Activated gamma-delta T cell treated with anti-CD3 and anti-CD28 coated beads, Interleukin-2, amount 50 U/mL, for 16 hours (primary cell): ENCODE results near the gene RASAL1.
"Not testable (repeated sequence)": the region's sequence is repeated elsewhere in the genome, so short reads cannot be mapped to it uniquely, and the experiment has no call there.

Source experiments
- DNase-seq: peaks from one replicate; pipeline ENCODE4 v3.0.0-alpha.2; 2020; ENCODE audit warnings: low read depth

Gene RASAL1

GRCh38 chr12:113138826-113139225 is 3.3 kb upstream of the RASAL1 start:
- no peak for DNase-seq

GRCh38 chr12:113137861-113138783 is 2.6 kb upstream of the RASAL1 start:
- DNase-seq = no peak

- DNase-seq = no peak
Measured at GRCh38 chr12:113136990-113137511, 1.5 kb upstream of the RASAL1 start.

- peak; percentile 27 for DNase-seq
Measured at GRCh38 chr12:113136128-113136989, 798 bp upstream of the RASAL1 start.

GRCh38 chr12:113134521-113134951 is 1.0 kb downstream of the RASAL1 start:
- DNase-seq = no peak

- DNase-seq = no peak
Measured at GRCh38 chr12:113134071-113134470, 1.5 kb downstream of the RASAL1 start.

- no peak for DNase-seq
Measured at GRCh38 chr12:113133666-113134065, 1.9 kb downstream of the RASAL1 start.

GRCh38 chr12:113133036-113133435 is 2.5 kb downstream of the RASAL1 start:
- DNase-seq = no peak

GRCh38 chr12:113131556-113131955 is 4.0 kb downstream of the RASAL1 start:
- no peak for DNase-seq

GRCh38 chr12:113130457-113131135 is 5.0 kb downstream of the RASAL1 start:
- no peak for DNase-seq

- no peak for DNase-seq
Measured at GRCh38 chr12:113129664-113130456, 5.7 kb downstream of the RASAL1 start.

GRCh38 chr12:113128802-113129663 is 6.5 kb downstream of the RASAL1 start:
- no peak for DNase-seq

- no peak for DNase-seq
Measured at GRCh38 chr12:113127791-113128199, 7.8 kb downstream of the RASAL1 start.

- DNase-seq = no peak
Measured at GRCh38 chr12:113120670-113121370, 14.7 kb downstream of the RASAL1 start.

- no peak for DNase-seq
Measured at GRCh38 chr12:113119980-113120669, 15.4 kb downstream of the RASAL1 start.

GRCh38 chr12:113118142-113118541 is 17.4 kb downstream of the RASAL1 start:
- no peak for DNase-seq

- DNase-seq = not testable (repeated sequence)
Measured at GRCh38 chr12:113117684-113118083, 17.9 kb downstream of the RASAL1 start.

- no peak for DNase-seq
Measured at GRCh38 chr12:113116875-113117274, 18.7 kb downstream of the RASAL1 start.
